GM19238 (cell line): ENCODE measurements around the gene CREG1.
"Not testable (repeated sequence)": the region's sequence is repeated elsewhere in the genome, so short reads cannot be mapped to it uniquely, and the experiment has no call there.

Experiments used
- DNase-seq: peaks from one replicate; pipeline ENCODE4 v3.0.0; 2011; ENCODE audit warnings: low spot score; ENCODE audit not compliant: insufficient read length

Gene CREG1

DNA sequence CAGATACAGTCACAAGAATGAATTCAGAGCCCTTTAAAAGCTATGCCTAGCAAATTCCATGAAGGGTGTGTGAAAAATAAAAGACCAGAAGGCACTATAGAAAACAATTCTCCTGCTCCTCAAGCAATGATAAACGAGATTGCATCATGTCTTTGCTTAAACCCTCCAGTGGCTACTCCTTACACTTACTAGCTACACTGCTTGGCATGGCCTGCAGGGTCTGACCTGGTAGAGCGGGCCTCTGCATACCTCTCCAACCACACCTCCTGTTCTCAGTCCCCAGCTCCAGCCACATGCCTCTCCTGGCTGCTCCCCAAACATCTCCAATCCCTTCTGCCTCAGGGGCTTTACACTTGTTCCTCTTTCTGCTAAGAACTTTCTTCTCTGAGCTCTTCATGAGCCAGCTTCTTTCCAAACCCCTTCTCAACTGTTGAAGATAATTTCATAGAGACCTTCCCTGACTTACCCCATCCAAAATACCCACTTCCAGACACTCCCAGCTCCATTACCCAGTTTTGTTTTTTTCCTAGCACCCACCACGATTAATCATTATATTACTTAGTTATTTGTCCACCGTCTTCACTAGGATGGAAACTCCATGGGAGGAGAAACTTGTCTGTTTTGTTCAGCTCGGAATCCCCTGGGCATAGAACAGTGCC lies 11.2 kb upstream of the CREG1 start:
- DNase-seq, result no peak

GRCh38 chr1:167563579-167564246 lies 10.2 kb upstream of the CREG1 start:
- DNase-seq, result no peak

GRCh38 chr1:167562702-167563101 lies 9.1 kb upstream of the CREG1 start:
- DNase-seq, result no peak

DNA sequence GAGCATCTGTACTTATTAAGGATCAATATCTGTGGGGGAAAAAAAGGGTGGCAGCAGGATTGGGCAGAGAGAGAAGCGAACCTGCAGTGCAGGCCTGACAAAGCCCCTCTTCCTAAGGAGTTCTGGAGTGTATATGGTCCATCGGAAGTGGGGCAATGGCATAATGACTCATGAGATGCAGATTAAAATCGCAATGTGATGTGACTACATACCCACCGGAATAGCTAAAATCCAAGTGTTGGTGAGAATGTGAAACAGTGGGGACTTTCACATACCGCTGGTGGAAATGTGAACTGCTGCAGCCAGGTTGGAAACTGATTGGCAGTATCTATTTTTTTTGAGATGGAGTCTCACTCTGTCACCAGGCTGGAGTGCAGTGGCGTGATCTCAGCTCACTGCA lies 8.2 kb upstream of the CREG1 start:
- DNase-seq, result no peak

- no peak for DNase-seq
Observed at GRCh38 chr1:167555971-167556714, 2.6 kb upstream of the CREG1 start.

GRCh38 chr1:167555072-167555471 lies 1.5 kb upstream of the CREG1 start:
- DNase-seq, result not testable (repeated sequence)

GRCh38 chr1:167554028-167554779 lies 642 bp upstream of the CREG1 start:
- no peak for DNase-seq

DNA sequence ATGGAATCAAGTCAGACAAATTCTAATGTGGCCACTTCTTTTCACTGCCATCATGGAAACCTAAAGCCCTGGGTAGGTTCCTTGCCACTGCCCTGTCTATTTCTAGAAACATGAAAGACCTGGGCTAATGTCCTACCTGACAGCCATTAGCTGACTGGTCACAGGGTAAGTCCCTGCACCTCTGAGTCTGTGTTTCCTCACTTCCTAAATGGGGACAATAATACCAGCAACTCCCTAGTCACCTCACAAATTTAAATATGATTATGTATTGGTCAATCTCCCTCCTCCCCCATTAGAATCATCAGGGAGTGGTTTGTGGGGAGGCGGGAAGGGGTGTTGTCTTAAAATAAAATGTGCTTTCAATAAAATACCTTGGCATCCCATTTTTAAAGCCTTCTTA lies 2.2 kb downstream of the CREG1 start:
- DNase-seq, result no peak

GRCh38 chr1:167548059-167548932 lies 5.3 kb downstream of the CREG1 start:
- DNase-seq, result no peak

- no peak for DNase-seq
Observed at GRCh38 chr1:167546935-167547334, 6.6 kb downstream of the CREG1 start.

DNA sequence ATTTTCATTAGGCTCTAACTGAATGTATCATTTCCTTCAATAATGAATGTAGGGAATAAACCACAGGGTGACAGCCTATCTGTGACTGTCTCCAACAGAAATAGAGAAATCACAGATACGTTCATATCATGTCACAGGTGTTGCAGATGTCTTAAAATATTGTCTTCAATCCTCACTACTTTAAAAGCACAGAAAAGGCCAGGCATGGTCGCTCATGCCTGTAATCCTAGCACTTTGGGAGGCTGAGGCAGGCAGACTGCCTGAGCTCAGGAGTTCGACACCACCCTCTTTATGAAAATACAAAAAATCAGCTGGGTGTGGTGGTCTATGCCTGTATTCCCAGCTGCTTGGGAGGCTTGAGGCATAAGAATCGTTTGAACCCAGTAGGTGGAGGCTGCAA lies 8.2 kb downstream of the CREG1 start:
- DNase-seq, result no peak

DNA sequence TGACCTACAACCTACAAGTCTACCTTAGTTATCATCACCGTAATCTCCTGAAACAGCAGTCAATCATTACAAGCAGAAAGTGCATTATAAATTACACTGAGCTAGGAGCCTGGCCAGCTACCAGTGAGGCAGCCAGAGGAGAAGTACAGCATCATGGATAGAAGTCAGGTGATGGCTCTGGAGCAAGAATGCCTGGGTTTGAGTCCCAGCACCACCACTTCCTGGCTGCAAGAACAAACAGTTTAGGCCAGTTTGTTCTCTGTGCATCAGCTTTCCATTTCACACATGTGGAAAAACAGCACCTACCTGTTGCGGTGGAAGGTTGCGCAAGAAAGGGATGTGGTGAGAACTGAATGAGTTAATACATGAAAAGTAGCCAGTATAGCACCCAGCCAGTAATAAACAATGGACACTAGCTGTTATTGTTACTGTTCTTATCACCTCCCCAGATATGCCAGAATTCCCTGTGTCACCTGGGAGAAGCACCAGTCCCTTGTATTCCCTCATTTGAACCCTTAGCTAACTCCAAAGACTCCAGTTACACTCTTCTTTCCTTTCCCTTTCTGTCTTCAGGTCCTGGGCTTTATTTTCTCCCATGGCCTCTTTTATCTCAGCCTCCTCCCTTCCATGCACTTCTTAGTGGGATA lies 9.0 kb downstream of the CREG1 start:
- DNase-seq, result no peak

DNA sequence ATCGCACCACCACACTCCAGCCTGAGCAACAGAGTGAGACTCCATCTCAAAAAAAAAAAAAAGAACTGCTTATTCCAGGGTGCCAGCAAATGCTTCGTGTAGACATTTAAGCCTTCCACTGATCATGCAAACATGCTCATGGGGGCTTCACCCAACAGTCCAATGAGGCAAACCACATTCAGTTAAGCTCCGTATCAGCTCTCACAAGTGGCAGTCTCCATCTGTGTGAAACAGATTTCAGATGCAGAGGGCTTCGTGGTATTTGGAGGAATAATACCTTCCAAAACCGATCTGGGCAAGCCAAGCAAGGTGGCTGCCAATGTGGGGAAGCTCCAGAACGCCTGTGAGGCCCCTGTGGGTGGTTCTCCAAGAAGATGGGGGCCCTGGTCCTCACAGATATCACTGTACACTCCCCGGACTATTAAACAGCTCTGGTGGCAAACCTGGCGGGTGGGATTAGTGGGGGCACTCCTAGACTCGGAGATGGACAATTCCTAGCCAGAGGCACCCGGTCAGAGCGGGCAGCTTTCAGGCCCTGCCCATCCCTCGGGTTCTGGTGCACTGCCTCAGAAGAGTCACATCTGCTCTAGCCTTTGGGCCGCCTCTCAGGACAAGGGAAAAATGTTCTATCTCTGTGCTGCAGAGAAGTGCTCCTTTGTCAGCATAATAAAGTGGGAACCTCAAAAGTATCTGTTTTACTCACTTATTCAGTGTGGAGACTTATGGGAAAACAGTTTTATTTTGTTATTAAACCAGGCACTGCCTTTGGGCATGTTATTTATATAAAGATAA lies 10.2 kb downstream of the CREG1 start:
- DNase-seq, result no peak

DNA sequence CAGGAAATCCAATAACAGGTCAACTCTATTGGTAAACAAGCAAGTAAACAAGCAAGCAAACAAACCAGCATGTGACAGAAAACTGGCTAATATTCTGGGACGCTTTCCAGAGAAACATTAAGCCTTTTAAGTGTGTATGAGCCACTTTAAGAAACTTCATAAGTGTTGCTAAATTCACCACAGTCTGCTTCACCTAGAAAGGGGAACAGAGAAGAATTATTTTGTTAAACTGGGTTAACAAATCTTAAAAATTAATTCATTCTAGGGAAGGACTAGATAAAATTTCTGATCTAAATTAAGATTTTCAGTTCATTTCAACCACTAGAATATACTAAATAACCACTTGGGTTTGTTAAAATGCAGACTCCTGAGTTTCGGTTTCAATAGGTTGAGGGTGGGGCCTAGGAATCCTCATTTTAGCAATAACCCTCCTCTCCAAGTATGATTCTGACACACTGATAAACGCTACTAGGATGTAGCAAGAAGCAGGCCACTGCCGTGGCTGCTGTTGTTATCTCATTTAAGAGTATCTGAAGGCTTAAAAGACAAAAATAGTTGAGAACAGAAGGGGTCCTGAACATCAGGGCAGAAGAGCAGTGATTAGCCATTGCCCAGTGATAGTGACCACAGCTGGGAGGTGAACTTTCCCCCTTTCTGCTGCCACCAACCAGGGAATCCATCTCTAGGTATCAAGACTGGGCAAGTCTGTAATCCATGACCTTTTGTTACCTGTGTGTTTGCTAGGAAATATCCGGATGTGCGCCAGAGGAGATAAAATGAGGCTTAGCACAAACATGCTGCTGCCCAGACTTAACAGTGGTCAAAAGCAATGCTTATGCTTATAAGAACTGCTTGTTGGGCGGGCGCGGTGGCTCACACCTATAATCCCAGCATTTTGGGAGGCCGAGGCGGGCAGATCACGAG lies 11.2 kb downstream of the CREG1 start:
- no peak for DNase-seq

- DNase-seq, result no peak
Observed at GRCh38 chr1:167541610-167542009, 12.0 kb downstream of the CREG1 start.

DNA sequence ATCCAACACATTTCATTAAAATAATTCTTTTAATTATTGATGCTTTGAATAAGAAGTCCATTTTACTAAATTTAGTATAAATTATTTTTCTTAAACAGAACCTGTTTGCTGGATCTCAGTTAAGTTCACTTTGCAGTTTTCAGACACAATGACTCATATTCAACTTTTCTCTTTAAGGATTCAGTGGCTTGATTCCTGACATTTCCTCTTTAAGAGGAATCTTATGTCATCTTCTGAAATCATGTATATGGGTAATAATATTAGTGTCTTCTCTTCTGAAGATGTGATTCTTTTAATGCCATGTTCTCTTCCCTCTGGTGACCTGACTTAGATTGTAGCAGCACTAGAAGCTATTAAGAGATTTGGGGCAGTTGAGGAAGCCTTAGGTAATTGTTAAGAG lies 12.6 kb downstream of the CREG1 start:
- no peak for DNase-seq

DNA sequence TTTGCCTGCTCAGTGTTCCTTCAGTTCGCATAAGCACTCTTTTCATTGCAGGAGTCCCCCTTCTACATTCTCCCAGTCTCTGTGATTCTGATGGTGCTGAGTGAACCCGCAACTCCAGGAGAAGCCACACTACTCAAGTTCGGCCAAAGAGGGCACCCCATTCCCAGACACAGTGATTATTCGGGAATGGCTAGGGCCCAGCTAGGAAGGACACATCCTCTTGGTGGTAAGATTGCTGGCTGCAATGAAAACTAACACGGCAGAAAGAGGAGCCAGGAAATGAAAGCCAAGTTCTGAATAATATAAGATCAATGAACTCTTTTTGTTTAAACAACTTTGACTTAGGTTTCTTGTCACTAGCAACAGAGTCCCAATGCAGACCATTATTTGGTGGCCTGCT lies 14.9 kb downstream of the CREG1 start:
- DNase-seq, result no peak

- DNase-seq, result peak; percentile 63
Observed at GRCh38 chr1:167533851-167534300, 19.7 kb downstream of the CREG1 start.
